Fibroblast of peridontal ligament (primary cell): ENCODE data around the gene RNPEPL1.
"Not testable (repeated sequence)": the region's sequence is repeated elsewhere in the genome, so short reads cannot be mapped to it uniquely, and the experiment has no call there.

Source experiments
- DNase-seq: peaks from one replicate; pipeline ENCODE4 v3.0.0-alpha.2; 2010; ENCODE audit errors: extremely low read depth

Gene RNPEPL1, protein sequence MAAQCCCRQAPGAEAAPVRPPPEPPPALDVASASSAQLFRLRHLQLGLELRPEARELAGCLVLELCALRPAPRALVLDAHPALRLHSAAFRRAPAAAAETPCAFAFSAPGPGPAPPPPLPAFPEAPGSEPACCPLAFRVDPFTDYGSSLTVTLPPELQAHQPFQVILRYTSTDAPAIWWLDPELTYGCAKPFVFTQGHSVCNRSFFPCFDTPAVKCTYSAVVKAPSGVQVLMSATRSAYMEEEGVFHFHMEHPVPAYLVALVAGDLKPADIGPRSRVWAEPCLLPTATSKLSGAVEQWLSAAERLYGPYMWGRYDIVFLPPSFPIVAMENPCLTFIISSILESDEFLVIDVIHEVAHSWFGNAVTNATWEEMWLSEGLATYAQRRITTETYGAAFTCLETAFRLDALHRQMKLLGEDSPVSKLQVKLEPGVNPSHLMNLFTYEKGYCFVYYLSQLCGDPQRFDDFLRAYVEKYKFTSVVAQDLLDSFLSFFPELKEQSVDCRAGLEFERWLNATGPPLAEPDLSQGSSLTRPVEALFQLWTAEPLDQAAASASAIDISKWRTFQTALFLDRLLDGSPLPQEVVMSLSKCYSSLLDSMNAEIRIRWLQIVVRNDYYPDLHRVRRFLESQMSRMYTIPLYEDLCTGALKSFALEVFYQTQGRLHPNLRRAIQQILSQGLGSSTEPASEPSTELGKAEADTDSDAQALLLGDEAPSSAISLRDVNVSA

DNA sequence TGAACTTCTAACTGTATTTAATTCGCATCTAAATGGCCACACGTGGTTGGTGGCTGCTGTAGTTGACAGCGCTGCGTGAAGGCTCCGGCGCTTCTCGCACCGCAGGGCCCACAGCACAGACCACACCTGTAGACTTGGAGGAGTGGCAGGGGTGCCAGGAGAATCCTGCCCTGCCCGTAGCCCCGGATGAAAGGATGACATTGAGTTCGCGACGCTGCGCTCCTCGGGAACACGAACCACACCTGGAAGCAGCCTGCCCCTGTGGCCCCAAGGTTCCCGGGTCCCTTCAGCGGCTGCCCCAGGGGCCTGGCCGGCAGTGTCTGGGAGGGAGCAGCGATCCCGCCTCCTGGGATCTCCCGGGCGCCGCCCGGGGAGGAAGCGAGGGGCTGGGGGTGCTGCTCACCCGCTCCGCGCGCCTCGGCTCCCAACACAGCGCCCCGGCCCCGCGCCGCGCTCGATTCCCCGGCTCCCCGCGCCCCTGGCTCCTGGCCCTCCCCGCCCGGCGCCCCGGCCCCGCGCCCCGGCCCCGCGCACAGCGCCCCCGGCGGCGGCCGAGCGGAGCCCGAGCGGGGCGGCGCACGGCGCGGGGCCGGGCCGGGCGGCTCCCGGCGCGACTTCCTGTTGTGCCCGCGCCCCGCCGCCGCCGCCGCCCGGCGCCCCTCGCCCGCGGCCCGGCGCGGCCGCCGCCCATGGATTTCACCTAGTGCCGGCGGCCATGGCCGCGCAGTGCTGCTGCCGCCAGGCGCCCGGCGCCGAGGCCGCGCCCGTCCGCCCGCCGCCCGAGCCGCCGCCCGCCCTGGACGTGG lies at the start of gene RNPEPL1:
RNPEPL1 (plus strand) TSS at position 613 of the 806 bp plus-strand sequence; CDS start at position 716, 103 bp downstream.
- DNase-seq = no peak

DNA sequence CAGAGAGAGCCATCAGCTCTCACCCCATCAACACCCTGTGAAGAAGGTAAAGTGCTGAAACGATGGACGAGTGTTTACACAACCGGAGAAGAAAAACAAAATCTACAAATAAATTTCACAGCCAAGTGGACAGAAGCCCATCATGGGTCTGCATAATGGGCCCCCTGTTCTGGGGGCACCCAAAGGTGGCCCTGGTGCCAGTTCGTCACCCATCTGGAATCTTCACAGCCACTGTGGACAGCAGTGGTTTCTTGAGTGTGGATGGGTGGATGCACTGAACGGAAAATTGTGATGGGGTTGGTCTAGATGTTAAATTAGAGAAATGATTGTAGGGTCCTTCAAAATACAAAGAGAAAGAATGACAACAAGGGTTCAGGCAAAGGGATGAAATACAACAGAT lies 49.3 kb upstream of the RNPEPL1 start:
- no peak for DNase-seq

DNA sequence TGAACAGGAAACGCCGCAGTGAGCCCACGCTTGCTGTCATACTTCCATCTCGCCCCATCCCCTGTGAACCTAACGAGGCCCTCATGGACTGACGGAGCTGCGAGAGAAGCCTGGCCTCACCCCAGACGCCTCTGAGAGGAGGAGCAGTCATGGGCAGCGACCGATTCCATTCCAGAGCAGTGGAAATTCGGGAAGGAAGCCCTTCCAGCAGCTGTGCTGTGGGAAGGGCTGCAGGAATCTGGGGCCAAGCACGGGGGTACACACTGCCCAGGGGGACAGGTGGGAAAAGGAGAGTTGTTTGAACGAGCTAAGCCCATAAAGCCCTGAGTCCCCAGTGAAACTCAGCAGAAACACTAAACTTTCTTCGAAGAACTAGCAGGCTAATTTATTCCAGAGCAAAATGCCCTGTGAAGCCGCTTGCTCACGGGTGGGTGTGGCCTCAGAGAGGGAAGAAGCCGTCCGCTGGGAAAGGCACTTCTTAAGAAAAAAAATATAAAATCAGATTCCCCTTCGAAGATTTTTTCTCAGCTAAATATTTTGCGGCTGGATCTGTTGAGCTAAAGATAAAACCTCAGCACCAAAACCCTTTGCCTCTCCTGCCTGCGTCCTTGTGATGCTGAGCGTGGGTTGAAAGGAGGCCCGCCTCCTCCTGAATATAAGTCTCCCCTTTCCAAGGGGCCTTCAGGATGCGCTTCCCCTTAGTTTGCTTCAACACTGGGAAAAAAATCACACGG lies 48.7 kb upstream of the RNPEPL1 start:
- DNase-seq = peak; percentile 66

DNA sequence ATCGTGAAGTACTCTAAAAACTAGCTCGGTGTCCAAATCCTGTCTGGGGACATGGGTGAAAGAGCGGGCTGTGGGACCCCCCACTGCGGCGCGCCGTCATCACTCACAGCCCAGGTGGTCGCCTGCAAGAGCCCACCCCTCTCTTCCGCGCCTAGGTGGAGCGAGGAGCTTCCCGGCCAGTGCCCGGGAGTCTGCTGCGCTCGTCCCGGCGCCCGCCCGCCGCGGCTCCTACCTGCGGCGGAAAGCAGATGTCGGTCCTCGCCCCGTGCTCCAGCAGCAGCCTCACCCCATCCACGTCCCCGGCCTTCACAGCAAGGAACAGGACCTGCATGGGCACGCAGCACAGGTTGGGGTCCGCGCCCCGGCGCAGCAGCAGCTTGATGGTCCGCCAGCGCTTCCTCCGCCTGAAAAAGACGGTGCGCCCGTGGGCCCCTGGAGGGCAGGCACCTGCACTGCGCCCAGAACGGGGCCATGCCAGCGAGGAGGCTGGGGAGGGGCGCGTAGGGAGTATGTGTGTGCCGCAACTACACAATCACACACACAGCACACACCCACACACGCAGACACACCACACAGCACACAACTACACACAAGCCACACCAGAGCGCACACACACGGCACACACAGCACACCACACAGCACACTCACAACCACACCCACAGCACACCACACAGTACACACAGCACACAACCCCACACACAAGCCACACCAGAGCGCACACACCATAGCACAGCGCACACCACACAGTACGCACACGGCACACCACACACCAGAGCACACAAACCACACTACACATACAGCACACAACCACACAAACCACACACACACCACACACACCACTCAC lies 47.9 kb upstream of the RNPEPL1 start:
- no peak for DNase-seq

DNA sequence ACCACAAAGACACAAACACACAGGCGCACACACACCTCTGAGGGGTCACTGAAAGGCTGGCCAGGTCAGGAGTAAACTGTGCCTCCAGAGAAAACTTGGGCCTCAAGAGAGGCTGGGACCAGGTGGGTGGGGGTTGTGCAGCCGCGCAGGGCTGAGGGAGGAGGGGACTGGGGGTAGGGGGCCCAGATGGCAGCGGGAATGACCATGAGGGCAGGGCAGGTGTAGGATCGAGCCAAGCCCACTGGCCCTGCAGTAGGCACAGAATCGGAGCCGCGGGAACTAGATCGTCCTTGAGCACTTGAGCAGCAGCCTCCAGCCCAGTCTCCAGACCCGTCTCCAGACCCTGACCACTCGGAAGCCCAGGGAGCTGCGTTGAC lies 47.3 kb upstream of the RNPEPL1 start:
- DNase-seq = no peak

DNA sequence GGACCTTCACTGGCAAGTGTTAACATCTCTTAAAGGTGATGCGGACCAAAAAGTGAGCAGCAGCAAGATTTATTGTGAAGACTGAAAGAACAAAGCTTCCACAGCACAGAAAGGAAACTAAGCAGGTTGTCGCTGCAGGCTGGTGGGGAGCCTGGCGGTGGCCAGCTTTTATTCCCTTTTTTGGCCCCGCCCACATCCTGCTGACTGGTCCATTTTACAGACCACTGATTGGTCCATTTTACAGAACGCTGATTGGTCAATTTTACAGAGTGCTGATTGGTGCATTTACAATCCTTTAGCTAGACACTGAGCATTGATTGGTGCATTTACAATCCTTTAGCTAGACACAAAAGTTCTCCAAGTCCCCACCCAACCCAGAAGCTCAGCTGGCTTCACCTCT lies 46.4 kb upstream of the RNPEPL1 start:
- not testable (repeated sequence) for DNase-seq

DNA sequence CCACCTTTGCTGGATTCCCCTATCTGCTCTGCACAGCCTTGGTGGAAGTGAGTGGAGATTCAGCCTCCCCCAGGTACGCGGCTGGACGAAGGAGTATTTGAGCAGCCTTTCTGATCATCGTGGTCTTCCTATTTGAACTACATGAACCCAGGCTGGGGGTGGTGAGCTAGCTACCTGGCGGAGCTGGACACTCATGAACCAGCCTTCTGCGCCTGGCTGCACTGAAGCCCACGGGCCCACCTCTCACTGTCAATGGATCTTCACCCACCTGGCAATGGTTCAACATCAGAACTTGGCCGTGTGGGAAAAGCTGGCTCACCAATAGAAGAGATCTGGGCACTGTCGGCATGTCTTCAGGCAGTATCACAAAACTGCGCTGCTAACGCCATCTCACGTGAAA lies 45.9 kb upstream of the RNPEPL1 start:
- DNase-seq = no peak

DNA sequence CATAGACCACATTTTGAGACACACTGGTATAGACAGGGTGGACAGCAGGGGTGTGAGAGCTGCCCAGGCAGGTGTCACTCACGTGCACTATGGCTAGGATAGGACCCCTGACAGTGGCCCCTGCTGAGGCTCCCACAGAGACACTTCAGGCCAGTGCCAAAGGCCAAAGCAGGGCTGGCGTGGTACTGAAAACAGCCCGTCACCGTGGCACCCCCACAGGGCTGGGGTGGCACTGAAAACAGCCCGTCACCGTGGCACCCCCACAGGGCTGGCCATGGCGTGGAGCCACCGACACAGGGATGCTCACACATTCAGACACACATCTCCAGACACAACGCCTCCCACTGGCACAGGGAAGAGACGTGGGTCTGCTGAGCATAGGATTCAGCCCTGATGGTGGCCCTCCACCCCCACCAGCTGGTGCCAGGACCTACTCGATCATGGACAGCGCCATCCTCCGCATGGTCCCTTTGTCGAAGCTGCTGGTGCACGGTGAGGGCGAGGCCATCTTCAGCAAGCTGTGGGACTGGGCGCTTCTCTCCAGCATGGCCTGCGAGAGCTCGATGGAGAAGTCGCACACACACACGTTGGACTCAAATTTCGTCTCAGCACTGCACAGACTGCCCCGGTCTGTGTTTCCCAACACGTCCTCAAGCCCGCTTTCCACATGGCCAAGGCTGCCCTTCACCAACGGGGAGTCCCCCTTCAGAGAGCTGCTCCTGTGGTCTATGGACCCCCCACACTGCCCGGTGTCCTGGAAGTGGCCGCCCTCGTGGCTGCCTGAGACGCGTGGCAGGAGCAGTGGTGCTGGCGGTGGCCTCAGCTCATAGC lies 44.6 kb upstream of the RNPEPL1 start:
- no peak for DNase-seq

DNA sequence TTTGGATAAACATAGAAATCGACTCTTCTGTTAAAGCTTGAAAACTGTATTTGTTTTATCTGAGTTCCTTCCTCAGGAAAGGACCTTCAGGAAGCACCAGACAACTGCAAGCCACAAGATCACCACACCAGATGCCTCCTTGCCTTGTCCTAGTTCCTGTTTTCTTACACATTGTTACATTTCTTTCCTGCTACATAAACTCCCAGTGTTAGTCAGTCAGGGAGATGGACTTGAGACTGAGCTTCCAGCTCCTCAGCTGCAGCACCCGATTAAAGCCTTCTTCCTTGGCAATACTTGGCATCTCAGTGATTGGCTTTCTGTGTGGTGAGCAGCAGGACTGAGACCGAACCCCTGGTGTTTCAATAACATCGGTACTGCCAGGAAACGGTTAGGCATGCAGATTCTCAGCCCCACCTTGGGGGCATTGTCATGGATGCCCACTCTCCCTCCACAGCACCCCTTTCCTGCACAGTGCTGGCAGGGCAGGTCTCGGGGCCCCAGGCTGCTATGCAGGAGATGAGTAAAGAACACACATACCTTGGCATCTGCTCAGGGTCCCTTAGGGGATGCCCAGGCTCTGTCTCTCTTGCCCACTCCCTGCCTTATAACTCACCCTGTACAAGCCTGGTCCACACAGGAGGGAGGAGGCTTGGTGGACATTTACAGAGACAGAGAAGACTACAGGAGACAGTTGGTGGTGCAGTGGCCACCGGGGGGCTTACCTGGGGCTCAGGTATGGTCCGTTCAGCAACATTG lies 43.1 kb upstream of the RNPEPL1 start:
- no peak for DNase-seq

DNA sequence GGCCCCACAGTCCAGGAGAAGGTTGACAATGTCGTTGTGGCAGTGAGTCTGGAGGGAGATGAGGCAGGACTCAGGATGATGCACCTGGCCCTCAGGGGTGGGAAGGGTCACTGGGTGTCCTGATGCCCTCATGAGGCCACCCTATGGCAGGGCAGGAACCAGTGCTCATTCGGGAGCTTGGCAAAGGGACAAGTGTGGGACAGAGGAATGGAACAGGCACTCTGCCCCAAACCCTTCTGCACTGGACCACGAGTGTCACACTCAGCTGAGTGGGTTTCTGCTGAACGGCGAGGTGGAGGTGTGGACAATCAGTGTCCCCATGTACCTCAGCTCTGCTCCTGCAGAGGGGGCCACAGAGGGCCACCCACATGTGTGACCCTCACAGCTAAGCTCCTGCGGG lies 42.5 kb upstream of the RNPEPL1 start:
- no peak for DNase-seq

DNA sequence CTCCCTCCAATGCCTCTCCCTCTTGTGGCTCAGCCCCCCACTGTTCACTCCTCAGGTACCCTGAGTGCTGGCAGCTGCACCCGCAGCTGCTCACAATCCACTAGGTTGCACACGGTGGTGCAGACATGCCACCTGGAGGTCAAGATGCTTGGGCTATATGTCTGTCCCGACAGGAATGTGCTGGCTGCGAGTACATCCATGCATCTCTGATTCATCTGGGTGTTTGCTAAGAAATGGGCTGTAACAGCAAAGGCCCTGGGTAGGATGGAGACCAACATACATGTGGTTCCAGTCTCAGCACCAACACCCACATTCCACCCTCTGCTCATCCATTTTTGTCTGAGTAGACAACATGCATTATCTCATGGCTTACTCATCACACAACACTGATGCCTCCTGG lies 41.8 kb upstream of the RNPEPL1 start:
- DNase-seq = no peak

DNA sequence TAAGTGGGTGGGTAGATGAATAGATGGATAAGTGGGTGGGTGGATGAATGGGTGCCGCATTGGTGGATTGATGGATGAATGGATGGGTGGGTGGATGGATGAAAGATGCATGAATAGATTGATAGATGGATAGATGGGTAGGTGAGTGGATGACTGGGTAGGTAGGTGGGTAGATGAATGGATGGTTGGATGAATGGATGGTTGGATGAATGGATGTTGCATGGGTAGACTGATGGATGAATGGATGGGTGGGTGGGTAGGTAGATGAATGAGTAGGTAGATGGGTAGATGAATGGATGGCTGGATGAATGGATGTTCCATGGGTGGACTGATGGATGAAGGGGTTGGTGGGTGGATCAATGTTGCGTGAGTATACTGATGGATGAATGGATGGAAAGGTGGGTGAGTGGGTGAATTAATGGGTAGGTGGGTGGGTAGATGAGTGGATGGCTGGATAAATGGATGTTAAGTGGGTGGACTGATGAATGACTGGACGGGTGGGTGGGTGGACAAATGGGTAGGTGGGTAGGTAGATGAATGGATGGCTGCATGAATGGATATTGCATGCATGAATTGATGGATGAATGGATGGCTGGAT lies 41.0 kb upstream of the RNPEPL1 start:
- DNase-seq = no peak

DNA sequence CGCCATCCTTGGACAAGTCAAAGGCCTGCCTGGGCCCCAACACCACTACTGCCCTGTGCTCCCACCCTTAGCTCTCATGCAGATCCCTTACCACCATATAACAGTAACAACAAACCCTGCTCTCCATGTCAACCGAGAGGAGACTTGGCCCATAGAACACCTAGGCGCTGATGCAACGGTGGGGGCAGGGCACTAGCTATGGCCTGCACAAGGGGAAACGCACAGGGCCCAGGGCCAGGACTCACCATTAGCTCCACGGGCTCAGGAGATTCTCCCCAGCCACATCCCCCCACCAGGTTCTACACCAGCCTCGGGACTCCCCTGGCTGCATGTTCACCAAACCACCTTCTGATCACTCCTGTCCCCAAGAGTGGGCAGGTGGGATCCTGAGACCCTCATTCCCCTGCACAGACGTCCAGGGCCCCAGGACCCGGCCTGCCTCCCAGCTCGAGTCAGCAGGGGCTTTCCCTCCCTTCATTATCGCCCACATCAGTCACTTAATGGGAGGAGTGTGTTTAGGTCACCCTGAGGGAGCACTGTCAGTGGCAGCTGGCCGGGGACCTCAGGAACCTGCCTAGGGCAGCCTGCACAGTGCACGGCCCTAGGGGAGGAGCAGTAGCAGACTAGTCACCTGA lies 39.8 kb upstream of the RNPEPL1 start:
- no peak for DNase-seq

DNA sequence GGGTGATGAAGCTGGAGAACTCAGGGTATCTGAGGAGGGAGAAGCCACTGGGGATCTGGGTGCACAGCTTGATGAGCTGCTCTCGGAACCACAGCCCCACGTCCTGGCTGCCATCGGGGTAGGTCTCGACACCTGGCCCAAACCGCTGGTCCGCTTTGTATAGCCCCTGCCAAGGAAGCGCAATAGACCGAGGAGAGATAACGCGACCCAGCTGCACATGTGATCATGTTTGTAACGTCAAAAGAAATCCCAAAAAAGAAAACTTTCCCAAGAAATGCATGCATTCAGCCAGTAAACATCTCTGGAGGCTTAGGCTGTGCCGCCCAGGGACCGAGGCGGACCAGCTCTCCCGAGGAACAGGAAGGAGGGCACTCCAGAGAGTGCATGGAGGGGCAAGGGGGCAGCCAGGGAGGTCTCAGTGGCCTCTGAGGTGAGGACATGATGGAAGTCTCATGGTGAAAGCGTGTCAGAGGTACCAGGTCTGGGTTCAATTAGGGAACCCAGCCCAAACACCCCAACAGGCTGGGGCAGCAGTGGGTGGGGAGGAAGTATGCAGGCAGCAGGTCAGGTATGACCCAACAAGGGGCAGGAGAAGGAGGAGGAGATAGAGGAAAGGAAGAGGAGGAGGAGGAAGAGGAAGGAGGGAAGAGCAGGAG lies 38.8 kb upstream of the RNPEPL1 start:
- no peak for DNase-seq

DNA sequence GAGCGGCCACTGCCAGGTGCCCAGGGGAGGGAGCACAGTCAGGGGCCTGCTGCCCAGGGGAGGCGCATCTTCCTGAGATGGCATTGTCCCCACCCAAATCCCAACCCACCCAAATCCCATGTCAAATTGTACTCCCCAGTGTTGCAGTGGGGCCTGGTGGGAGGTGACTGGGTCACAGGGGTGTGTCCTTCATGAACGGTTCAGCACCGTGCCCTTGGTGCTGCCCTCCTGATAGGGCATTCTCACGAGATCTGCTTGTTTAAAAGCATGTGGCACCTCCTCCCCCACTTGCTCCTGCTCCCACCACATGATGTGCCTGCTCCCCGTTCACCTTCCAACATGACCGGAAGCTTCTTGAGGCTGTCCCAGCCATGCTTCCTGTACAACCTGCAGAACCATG lies 38.1 kb upstream of the RNPEPL1 start:
- DNase-seq = no peak

DNA sequence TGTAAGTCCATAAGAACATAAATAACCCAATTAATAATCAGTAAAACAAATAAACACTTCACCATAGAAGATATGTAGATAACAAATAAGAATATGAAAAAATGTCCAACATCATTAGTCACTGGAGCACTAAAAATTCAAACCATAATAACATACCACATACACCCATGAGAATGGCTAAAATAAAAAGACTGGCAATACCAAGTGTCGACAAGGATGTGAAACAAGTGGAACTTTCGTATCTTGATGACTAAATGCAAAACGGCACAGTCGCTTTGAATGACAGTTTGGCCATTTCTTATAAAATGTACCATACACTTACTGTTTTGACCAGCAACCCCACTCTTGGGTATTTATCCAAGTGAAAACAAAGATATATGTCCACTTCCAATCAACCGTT lies 37.2 kb upstream of the RNPEPL1 start:
- DNase-seq = no peak

DNA sequence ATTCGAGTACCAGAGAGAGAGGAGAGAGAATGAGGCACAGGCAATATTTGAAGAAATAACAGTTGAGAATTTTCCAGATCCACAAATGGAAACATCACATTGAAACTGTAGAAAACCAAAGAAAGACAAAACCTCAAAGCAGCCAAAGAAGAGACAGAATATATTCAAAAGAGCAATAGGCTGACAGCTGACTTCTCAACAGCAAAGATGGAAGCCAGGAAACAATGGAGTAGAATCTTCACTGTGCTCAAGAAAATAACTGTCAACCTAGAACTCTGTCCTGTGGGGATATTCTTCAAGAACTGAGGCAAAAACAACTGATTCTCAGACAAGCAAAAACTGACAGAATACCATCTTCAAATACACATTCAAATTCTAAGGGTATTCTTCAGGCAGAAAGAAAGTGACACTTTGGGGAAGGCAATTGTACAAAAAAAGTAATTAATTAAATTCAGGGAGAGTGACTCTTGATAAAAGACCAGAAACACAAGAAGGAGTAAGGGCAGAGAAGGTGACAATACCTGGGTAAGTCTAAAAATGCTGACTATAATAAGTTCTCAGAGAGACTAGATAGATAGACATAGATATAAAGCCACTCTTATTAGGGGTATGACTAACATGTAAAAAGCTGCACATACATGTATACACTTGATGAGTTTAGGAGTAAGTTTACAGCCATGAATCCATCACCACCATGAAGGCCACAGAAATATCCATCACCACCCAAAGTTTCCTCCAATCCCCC lies 36.1 kb upstream of the RNPEPL1 start:
- no peak for DNase-seq
